Uterus (tissue), 2 donors: ENCODE measurements around the gene PHF24.

Experiments used
- POLR2A ChIP-seq, 2 donors: fragments of 450-650 bp; IDR thresholded peaks; one replicate each; pipeline ENCODE4 v1.6.1; 2016; ENCODE audit warnings: antibody characterized with exemption in 2 of 2, mild to moderate bottlenecking in 1 of 2, moderate library complexity in 1 of 2
- TF ChIP-seq, protein P1 (sequence below), 4 experiments: fragments of 200-600 bp in 2 of 4; fragments of 450-650 bp in 2 of 4; sonication (generic) in 2 of 4; IDR thresholded peaks; one replicate each; pipeline ENCODE4 v1.5.1; 2016 to 2019; ENCODE audit warnings: antibody characterized with exemption in 4 of 4, mild to moderate bottlenecking in 2 of 4, moderate library complexity in 1 of 4

DNA sequence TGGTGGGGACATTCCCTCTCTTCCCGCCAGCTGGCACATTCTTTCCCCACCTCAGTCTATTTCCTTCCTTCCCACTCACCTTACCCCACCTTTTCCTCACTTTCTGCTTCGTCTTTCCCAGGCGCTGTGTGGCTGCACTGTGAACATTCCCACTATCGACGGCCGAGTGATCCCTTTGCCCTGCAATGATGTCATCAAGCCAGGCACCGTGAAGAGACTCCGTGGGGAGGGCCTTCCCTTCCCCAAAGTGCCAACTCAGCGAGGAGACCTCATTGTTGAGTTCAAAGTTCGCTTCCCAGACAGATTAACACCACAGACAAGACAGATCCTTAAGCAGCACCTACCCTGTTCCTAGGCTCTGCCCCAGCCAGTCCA, 38.8 kb downstream of the PHF24 start:
- no peak for TF ChIP-seq POLR2A (IDR thresholded peaks at IDR 0.05)
- TF ChIP-seq, protein P1, sequence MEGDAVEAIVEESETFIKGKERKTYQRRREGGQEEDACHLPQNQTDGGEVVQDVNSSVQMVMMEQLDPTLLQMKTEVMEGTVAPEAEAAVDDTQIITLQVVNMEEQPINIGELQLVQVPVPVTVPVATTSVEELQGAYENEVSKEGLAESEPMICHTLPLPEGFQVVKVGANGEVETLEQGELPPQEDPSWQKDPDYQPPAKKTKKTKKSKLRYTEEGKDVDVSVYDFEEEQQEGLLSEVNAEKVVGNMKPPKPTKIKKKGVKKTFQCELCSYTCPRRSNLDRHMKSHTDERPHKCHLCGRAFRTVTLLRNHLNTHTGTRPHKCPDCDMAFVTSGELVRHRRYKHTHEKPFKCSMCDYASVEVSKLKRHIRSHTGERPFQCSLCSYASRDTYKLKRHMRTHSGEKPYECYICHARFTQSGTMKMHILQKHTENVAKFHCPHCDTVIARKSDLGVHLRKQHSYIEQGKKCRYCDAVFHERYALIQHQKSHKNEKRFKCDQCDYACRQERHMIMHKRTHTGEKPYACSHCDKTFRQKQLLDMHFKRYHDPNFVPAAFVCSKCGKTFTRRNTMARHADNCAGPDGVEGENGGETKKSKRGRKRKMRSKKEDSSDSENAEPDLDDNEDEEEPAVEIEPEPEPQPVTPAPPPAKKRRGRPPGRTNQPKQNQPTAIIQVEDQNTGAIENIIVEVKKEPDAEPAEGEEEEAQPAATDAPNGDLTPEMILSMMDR (IDR thresholded peaks at IDR 0.05), result no peak
